Liver (tissue), 9 donors: ENCODE results near the gene ZBTB8B. TPM values are rescaled to one million over a fixed set of nuclear protein-coding genes. Genes with fewer than 3 reads are reported as not detected.

Source experiments
- DNase-seq: peaks from one replicate; pipeline ENCODE4 v3.0.0-alpha.2; 2017; ENCODE audit warnings: low spot score
- H3K27ac ChIP-seq, 2 donors: one replicate each; pipeline ENCODE4 v1.7.0; 2013; ENCODE audit warnings: inconsistent platforms in 2 of 2, low read length in 2 of 2, control low read depth in 1 of 2, low read depth in 1 of 2, mild to moderate bottlenecking in 1 of 2
- H3K27me3 ChIP-seq, 4 donors: one replicate each; pipeline versions ENCODE4 v1.6.1 to v1.7.0; 2013; ENCODE audit warnings: low read length in 3 of 4, inconsistent platforms in 1 of 4, mild to moderate bottlenecking in 1 of 4, moderate library complexity in 1 of 4; ENCODE audit not compliant: control insufficient read depth in 4 of 4, insufficient read depth in 4 of 4
- H3K36me3 ChIP-seq, 4 donors: one replicate each; pipeline versions ENCODE4 v1.6.1 to v1.7.0; 2013; ENCODE audit warnings: low read length in 3 of 4, mild to moderate bottlenecking in 3 of 4, low read depth in 1 of 4, moderate library complexity in 1 of 4; ENCODE audit not compliant: control insufficient read depth in 4 of 4, insufficient read depth in 3 of 4
- H3K4me1 ChIP-seq, 4 donors: one replicate each; pipeline versions ENCODE4 v1.6.1 to v1.7.0; 2013; ENCODE audit warnings: low read length in 3 of 4, mild to moderate bottlenecking in 3 of 4, moderate library complexity in 1 of 4; ENCODE audit not compliant: control insufficient read depth in 4 of 4, insufficient read depth in 4 of 4
- H3K4me3 ChIP-seq, 3 donors: one replicate each; pipeline versions ENCODE4 v1.6.1 to v1.7.0; 2013; ENCODE audit warnings: low read length in 3 of 3, control low read depth in 1 of 3, low read depth in 1 of 3, mild to moderate bottlenecking in 1 of 3
- H3K9ac ChIP-seq, 2 donors: one replicate each; pipeline ENCODE4 v1.7.0; 2013; ENCODE audit warnings: low read length in 2 of 2, mild to moderate bottlenecking in 2 of 2, moderate library complexity in 2 of 2, control low read depth in 1 of 2, low read depth in 1 of 2
- H3K9me3 ChIP-seq, 4 donors: one replicate each; pipeline versions ENCODE4 v1.6.1 to v1.7.0; 2013; ENCODE audit warnings: low read length in 3 of 4; ENCODE audit not compliant: control insufficient read depth in 4 of 4
- EGR1 ChIP-seq, 2 donors: IDR thresholded peaks; 2 replicates each; pipeline ENCODE4 v1.6.1; 2016 to 2018; ENCODE audit warnings: antibody characterized with exemption in 2 of 2, low read depth in 2 of 2
- FOXA1 ChIP-seq: IDR thresholded peaks from 2 replicates; pipeline ENCODE4 v1.6.1; 2016; ENCODE audit warnings: antibody characterized with exemption
- FOXA2 ChIP-seq: IDR thresholded peaks from 2 replicates; pipeline ENCODE4 v1.6.1; 2016; ENCODE audit warnings: antibody characterized with exemption
- GABPA ChIP-seq, 2 donors: IDR thresholded peaks in 1 of 2; conservative IDR thresholded peaks in 1 of 2; 2 replicates each; pipeline ENCODE4 v1.6.1; 2016; ENCODE audit warnings: antibody characterized with exemption in 2 of 2, mild to moderate bottlenecking in 1 of 2, moderate library complexity in 1 of 2
- HNF4A ChIP-seq, 2 donors: conservative IDR thresholded peaks; 2 replicates each; pipeline ENCODE4 v1.6.1; 2016; ENCODE audit warnings: antibody characterized with exemption in 2 of 2, mild to moderate bottlenecking in 2 of 2
- HNF4G ChIP-seq: IDR thresholded peaks from 2 replicates; pipeline ENCODE4 v1.6.1; 2016; ENCODE audit warnings: antibody characterized with exemption
- JUND ChIP-seq, 2 donors: IDR thresholded peaks; 2 replicates each; pipeline ENCODE4 v1.6.1; 2016; ENCODE audit warnings: antibody characterized with exemption in 2 of 2
- NR2F2 ChIP-seq: IDR thresholded peaks from 2 replicates; pipeline ENCODE4 v1.6.1; 2016; ENCODE audit warnings: antibody characterized with exemption
- RAD21 ChIP-seq, 2 donors: IDR thresholded peaks; 2 replicates each; pipeline ENCODE4 v1.6.1; 2016; ENCODE audit warnings: antibody characterized with exemption in 2 of 2, mild to moderate bottlenecking in 2 of 2
- RXRA ChIP-seq, 2 donors: IDR thresholded peaks; 2 replicates each; pipeline ENCODE4 v1.6.1; 2017 to 2018; ENCODE audit warnings: antibody characterized with exemption in 2 of 2, mild to moderate bottlenecking in 1 of 2
- SP1 ChIP-seq: IDR thresholded peaks from 2 replicates; pipeline ENCODE4 v1.6.1; 2018; ENCODE audit warnings: antibody characterized with exemption, mild to moderate bottlenecking
- TAF1 ChIP-seq: conservative IDR thresholded peaks from 2 replicates; pipeline ENCODE4 v1.6.1; 2016; ENCODE audit warnings: antibody characterized with exemption, mild to moderate bottlenecking
- YY1 ChIP-seq: IDR thresholded peaks from 2 replicates; pipeline ENCODE4 v1.6.1; 2016; ENCODE audit warnings: antibody characterized with exemption, mild to moderate bottlenecking
- WGBS: extraction: QIAGEN DNeasy Blood & Tissue Kit; methylation state at CpG from one replicate; pipeline ENCODE4 v1.1.7; 2013; 5-methylcytosine and 5-hydroxymethylcytosine counted together
- polyA plus RNA-seq, 2 donors: library from polyadenylated mRNA; stranded (reverse) in 1 of 2; unstranded in 1 of 2; fragments of 200-250 nt in 1 of 2; fragments of >200 nt in 1 of 2; fragmentation: Nextera tagmentation in 1 of 2; extraction: Ambion mirVana in 1 of 2; gene quantifications; one replicate each; pipeline versions ENCODE4 v1.2.1 to v1.2.3, GENCODE V29; 2013 to 2015
- total RNA-seq, 2 donors: library from RNA; depleted of rRNA; stranded (reverse); fragments of >200 nt; gene quantifications; one replicate each; pipeline ENCODE4 v1.2.3, GENCODE V29; 2014
- TF ChIP-seq, protein P1 (sequence below): IDR thresholded peaks from 2 replicates; pipeline ENCODE4 v1.6.1; 2016; ENCODE audit warnings: antibody characterized with exemption
- TF ChIP-seq, protein P2 (sequence below): fragments of 150-350 bp; IDR thresholded peaks from 2 replicates; pipeline ENCODE4 v1.5.1; 2017; ENCODE audit warnings: improper control_type of control experiment, low read depth, low read length; ENCODE audit not compliant: missing input control
- TF ChIP-seq, protein P3 (sequence below): IDR thresholded peaks from 2 replicates; pipeline ENCODE4 v1.6.1; 2016; ENCODE audit warnings: antibody characterized with exemption
- TF ChIP-seq, protein P4 (sequence below): IDR thresholded peaks from 2 replicates; pipeline ENCODE4 v1.6.1; 2016; ENCODE audit warnings: antibody characterized with exemption, mild to moderate bottlenecking
- donor health status: healthy.
- donor health status: healthy.
- donor health status: healthy.
- donor health status: healthy.
- donor health status: healthy.

The ZBTB8B gene
- total and polyA plus RNA-seq, 4 donors: 0.01 to 0.05 TPM; not detected in 2

DNA sequence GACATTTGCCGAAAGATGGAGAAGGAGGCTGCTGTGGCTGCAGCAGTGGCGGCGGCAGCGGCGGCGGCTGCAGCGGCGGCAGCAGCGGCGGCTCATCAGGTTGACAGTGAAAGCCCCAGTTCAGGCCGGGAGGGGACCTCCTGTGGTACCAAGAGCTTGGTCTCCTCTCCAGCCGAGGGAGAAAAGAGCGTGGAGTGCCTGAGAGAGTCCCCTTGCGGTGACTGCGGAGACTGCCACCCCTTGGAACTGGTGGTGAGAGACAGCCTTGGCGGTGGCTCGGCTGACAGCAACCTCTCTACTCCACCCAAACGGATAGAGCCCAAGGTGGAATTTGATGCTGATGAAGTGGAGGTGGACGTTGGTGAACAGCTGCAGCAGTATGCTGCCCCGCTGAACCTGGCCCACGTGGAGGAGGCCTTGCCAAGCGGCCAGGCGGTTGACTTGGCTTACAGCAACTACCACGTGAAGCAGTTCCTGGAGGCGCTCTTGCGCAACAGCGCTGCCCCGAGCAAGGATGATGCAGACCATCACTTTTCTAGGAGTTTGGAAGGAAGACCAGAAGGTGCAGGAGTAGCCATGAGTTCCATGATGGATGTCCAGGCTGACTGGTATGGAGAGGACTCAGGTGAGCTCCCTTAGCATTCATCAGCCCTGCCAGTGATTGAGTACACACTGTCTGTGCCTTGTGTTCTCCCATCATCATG, 6.3 kb downstream of the ZBTB8B start:
- 63% methylated on average over 28 of the region's 28 CpGs for WGBS
- no peak overlapping the region for H3K27ac ChIP-seq
- TF ChIP-seq NR2F2: no peak
- TF ChIP-seq EGR1 (IDR thresholded peaks at IDR 0.05; ENCODE audit: low read depth in 2 of 2): no peak
- TF ChIP-seq TAF1: no peak
- TF ChIP-seq, protein P1, sequence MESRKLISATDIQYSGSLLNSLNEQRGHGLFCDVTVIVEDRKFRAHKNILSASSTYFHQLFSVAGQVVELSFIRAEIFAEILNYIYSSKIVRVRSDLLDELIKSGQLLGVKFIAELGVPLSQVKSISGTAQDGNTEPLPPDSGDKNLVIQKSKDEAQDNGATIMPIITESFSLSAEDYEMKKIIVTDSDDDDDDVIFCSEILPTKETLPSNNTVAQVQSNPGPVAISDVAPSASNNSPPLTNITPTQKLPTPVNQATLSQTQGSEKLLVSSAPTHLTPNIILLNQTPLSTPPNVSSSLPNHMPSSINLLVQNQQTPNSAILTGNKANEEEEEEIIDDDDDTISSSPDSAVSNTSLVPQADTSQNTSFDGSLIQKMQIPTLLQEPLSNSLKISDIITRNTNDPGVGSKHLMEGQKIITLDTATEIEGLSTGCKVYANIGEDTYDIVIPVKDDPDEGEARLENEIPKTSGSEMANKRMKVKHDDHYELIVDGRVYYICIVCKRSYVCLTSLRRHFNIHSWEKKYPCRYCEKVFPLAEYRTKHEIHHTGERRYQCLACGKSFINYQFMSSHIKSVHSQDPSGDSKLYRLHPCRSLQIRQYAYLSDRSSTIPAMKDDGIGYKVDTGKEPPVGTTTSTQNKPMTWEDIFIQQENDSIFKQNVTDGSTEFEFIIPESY: no peak
- no peak for TF ChIP-seq FOXA1
- TF ChIP-seq YY1: no peak
- no peak for TF ChIP-seq GABPA (IDR thresholded peaks at IDR 0.05 in 1 of 2, conservative IDR thresholded peaks at IDR 0.05 in 1 of 2)
- TF ChIP-seq FOXA2: no peak
- TF ChIP-seq HNF4G: no peak
- TF ChIP-seq RXRA (IDR thresholded peaks at IDR 0.05): no peak
- TF ChIP-seq, protein P2, sequence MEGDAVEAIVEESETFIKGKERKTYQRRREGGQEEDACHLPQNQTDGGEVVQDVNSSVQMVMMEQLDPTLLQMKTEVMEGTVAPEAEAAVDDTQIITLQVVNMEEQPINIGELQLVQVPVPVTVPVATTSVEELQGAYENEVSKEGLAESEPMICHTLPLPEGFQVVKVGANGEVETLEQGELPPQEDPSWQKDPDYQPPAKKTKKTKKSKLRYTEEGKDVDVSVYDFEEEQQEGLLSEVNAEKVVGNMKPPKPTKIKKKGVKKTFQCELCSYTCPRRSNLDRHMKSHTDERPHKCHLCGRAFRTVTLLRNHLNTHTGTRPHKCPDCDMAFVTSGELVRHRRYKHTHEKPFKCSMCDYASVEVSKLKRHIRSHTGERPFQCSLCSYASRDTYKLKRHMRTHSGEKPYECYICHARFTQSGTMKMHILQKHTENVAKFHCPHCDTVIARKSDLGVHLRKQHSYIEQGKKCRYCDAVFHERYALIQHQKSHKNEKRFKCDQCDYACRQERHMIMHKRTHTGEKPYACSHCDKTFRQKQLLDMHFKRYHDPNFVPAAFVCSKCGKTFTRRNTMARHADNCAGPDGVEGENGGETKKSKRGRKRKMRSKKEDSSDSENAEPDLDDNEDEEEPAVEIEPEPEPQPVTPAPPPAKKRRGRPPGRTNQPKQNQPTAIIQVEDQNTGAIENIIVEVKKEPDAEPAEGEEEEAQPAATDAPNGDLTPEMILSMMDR: no peak
- no peak for TF ChIP-seq JUND (IDR thresholded peaks at IDR 0.05)
- TF ChIP-seq, protein P3, sequence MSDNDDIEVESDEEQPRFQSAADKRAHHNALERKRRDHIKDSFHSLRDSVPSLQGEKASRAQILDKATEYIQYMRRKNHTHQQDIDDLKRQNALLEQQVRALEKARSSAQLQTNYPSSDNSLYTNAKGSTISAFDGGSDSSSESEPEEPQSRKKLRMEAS: no peak
- TF ChIP-seq SP1: no peak
- H3K9me3 ChIP-seq: no peaks in the 10 kb centered on the region
- no peak for DNase-seq
- H3K36me3 ChIP-seq: no peaks in the 10 kb centered on the region
- no peak overlapping the region for H3K4me3 ChIP-seq
- peaks cover 0 to 2% (median 0%) of the 10 kb centered on the region in 4 donors for H3K27me3 ChIP-seq
- H3K9ac ChIP-seq: no peak overlapping the region
- peaks cover 0 to 3% (median 0%) of the 10 kb centered on the region in 4 donors for H3K4me1 ChIP-seq

DNA sequence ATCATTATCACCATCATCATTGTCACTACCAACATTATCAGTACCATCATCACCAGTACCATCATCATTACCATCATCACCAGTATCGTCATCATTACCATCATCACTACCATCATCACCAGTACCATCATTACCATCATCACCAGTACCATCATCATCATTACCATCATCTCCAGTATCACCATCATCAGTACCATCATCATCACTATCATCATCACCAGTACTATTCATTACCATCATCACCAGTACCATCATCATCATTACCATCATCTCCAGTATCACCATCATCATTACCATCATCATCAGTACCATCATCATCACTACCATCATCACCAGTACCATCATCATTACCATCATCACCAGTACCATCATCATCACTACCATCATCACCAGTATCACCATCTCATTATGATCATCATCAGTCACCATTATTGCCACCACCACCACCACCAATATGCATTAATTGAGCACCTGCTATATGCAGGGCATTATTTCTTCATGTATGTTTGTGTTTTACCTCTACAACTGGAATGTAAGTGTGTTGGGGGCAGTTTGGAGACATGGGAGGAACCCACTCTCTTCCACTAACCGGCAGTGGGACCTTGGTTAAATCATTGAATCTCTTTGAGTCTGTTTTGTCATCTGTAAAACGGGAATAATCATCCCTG, 7.0 kb downstream of the ZBTB8B start:
- no peaks in the 10 kb centered on the region for H3K27me3 ChIP-seq
- H3K9me3 ChIP-seq: no peaks in the 10 kb centered on the region
- TF ChIP-seq HNF4G (no peak), FOXA1 (no peak), JUND (IDR thresholded peaks at IDR 0.05) (no peak), SP1 (no peak), FOXA2 (no peak), TAF1 (no peak), RAD21 (IDR thresholded peaks at IDR 0.05) (no peak), RXRA (IDR thresholded peaks at IDR 0.05) (no peak), HNF4A (conservative IDR thresholded peaks at IDR 0.05) (no peak), YY1 (no peak), GABPA (IDR thresholded peaks at IDR 0.05 in 1 of 2, conservative IDR thresholded peaks at IDR 0.05 in 1 of 2) (no peak), EGR1 (IDR thresholded peaks at IDR 0.05; ENCODE audit: low read depth in 2 of 2) (no peak), NR2F2 (no peak)
- TF ChIP-seq, protein P4, sequence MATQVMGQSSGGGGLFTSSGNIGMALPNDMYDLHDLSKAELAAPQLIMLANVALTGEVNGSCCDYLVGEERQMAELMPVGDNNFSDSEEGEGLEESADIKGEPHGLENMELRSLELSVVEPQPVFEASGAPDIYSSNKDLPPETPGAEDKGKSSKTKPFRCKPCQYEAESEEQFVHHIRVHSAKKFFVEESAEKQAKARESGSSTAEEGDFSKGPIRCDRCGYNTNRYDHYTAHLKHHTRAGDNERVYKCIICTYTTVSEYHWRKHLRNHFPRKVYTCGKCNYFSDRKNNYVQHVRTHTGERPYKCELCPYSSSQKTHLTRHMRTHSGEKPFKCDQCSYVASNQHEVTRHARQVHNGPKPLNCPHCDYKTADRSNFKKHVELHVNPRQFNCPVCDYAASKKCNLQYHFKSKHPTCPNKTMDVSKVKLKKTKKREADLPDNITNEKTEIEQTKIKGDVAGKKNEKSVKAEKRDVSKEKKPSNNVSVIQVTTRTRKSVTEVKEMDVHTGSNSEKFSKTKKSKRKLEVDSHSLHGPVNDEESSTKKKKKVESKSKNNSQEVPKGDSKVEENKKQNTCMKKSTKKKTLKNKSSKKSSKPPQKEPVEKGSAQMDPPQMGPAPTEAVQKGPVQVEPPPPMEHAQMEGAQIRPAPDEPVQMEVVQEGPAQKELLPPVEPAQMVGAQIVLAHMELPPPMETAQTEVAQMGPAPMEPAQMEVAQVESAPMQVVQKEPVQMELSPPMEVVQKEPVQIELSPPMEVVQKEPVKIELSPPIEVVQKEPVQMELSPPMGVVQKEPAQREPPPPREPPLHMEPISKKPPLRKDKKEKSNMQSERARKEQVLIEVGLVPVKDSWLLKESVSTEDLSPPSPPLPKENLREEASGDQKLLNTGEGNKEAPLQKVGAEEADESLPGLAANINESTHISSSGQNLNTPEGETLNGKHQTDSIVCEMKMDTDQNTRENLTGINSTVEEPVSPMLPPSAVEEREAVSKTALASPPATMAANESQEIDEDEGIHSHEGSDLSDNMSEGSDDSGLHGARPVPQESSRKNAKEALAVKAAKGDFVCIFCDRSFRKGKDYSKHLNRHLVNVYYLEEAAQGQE: no peak
- TF ChIP-seq, protein P2: no peak
- TF ChIP-seq, protein P3: no peak
- TF ChIP-seq, protein P1: no peak
- no peak overlapping the region for H3K9ac ChIP-seq
- H3K4me1 ChIP-seq: peaks cover 0 to 3% (median 0%) of the 10 kb centered on the region in 4 donors
- WGBS: 87% methylated on average over 3 of the region's 3 CpGs
- no peak overlapping the region for H3K4me3 ChIP-seq
- H3K36me3 ChIP-seq: no peaks in the 10 kb centered on the region
- no peak overlapping the region for H3K27ac ChIP-seq
- no peak for DNase-seq
